ENCODE data around the gene CD302. TPM values are rescaled to one million over a fixed set of nuclear protein-coding genes. Genes with fewer than 3 reads are reported as not detected.

Gene CD302
- total and polyA plus RNA-seq, 2 experiments from 2014 or later: 10.5 to 13.9 TPM

DNA sequence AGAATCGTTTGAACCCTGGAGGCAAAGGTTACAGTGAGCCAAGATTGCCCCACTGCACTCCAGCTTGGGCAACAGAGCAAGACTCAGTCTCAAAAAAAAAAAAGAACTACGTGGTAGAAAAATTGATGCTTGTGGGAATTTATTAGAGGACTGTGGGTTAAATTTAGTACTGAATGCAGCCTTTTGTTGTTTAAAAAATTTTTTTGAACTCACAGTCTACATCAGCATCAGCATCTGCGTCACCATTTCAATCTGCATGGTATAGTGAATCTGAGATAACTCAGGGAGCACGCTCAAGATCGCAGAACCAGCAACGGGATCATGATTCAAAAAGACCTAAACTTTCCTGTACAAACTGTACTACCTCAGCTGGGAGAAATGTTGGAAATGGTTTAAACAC lies 55.2 kb downstream of the CD302 start:
- peaks cover 99% of the 10 kb centered on the region for H3K79me2 ChIP-seq (ENCODE audit: insufficient read depth)
- H3K9me3 ChIP-seq (ENCODE audit: low read depth): no peaks in the 10 kb centered on the region
- 97 to 99% methylated on average over 6 of the region's 6 CpGs for WGBS, 2 experiments (ENCODE audit: low coverage in 1 of 2, low lambda C conversion rate in 2 of 2, missing lambda C conversion rate in 2 of 2)
- no peak overlapping the region for H3K4me2 ChIP-seq (ENCODE audit: unreplicated experiment)
- no peak for DNase-seq
- in situ Hi-C loops (cut with MboI): no loop called here
- no peak overlapping the region for H3K27ac ChIP-seq
- TF ChIP-seq EZH2phosphoT487 (IDR thresholded peaks at IDR 0.05; ENCODE audit: insufficient read depth, low read depth): no peak
- no peak for TF ChIP-seq EZH2 (IDR thresholded peaks at IDR 0.05; ENCODE audit: insufficient read depth, poor library complexity, severe bottlenecking)
- no peak overlapping the region for H2AFZ ChIP-seq
- peaks cover 15% of the 10 kb centered on the region for H3F3A ChIP-seq (ENCODE audit: insufficient read depth)
- H3K9me2 ChIP-seq (ENCODE audit: insufficient read depth): no peaks in the 10 kb centered on the region
- H4K20me1 ChIP-seq (ENCODE audit: insufficient read depth): peaks cover 8% of the 10 kb centered on the region; the same call in 1 of the 2 replicates
- no peaks in the 10 kb centered on the region for H3K27me3 ChIP-seq (replicated peaks; ENCODE audit: insufficient read depth)
- H3K36me3 ChIP-seq (ENCODE audit: low read depth): peaks cover 75% of the 10 kb centered on the region
- no peaks in the 10 kb centered on the region for H3K4me1 ChIP-seq (ENCODE audit: insufficient read depth)
- H3K4me3 ChIP-seq: no peak overlapping the region
- H3K9ac ChIP-seq: no peak overlapping the region

DNA sequence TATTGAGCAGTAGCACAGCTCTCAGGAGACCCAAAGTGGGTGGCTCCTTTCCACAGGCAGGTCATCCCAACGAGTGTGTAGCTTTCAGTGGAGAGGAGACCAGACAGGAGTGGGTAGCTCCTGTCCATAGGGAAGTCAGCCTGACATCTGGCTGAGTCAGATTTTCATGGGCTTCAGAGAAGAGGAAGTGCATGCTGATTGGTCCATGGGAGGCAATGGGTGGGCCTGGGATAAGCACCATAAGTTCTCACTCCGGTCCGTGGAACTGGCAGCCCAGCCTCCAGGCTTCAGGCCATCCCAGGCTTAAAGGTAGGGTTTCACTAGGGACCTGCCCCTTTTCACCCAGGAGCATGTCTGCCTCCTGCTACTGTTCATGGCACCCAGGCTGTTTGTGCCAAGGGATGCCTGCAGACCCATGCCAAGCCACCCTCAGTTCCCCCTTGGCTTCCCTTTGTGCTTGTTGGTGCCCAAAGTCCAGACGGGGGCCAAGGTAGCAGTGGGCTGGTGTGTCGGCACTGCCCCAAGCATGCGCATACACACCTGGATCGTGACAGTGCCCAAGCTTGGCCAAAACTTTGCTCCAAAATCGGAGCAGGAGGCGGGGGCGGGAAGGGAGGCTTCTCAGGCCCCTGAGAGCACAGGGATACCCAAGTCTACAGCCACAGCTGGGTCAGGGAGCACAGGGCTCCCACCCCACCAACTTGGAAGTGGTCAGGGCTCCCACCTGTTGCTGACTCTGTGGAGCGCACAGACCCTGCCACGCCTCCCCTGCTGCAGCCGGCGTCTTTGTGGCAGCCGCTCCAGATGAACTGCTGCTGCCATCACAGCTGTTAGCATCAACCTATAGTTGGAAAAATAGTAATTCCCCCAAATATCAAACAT lies 59.3 kb downstream of the CD302 start:
- Histone ChIP-seq H3K4me1 (ENCODE audit: insufficient read depth) (peaks cover 28% of the 10 kb centered on the region), H3K9ac (no peak overlapping the region), H4K20me1 (ENCODE audit: insufficient read depth) (peaks cover 31% of the 10 kb centered on the region), H3K4me2 (ENCODE audit: unreplicated experiment) (no peak overlapping the region), H2AFZ (no peak overlapping the region), H3K27me3 (replicated peaks; ENCODE audit: insufficient read depth) (no peaks in the 10 kb centered on the region), H3F3A (ENCODE audit: insufficient read depth) (peaks cover 30% of the 10 kb centered on the region), H3K36me3 (ENCODE audit: low read depth) (peaks cover 68% of the 10 kb centered on the region), H3K4me3 (no peak overlapping the region), H3K27ac (no peak overlapping the region), H3K79me2 (ENCODE audit: insufficient read depth) (peaks cover 100% of the 10 kb centered on the region), H3K9me2 (ENCODE audit: insufficient read depth) (no peaks in the 10 kb centered on the region), H3K9me3 (ENCODE audit: low read depth) (no peaks in the 10 kb centered on the region)
- TF ChIP-seq EZH2 (IDR thresholded peaks at IDR 0.05; ENCODE audit: insufficient read depth, poor library complexity, severe bottlenecking) (no peak), EZH2phosphoT487 (IDR thresholded peaks at IDR 0.05; ENCODE audit: insufficient read depth, low read depth) (no peak)
- in situ Hi-C loops (cut with MboI): no loop called here
- 85 to 88% methylated on average over 13 to 15 of the region's 15 CpGs for WGBS, 2 experiments (ENCODE audit: low coverage in 1 of 2, low lambda C conversion rate in 2 of 2, missing lambda C conversion rate in 2 of 2)
- no peak for DNase-seq

DNA sequence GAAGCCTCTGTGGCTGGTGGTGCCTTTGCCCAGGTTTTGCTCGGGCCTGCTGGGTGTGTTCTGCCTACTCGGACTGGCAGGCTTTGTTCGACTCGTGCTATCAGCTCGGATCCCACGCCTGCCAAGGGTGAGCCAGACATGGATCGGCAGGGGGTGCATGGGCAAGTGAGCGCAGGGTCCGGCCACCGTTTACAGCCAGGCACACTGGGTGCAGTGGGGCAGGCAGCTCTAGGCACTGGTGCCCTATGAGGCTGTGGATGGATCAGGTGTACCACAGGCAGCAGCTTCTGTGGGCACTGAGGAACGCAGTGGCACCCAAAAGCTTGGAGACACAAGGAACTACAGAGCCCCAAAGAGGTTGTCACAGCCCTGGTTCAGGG lies 60.1 kb downstream of the CD302 start:
- TF ChIP-seq EZH2phosphoT487 (IDR thresholded peaks at IDR 0.05; ENCODE audit: insufficient read depth, low read depth) (no peak), EZH2 (IDR thresholded peaks at IDR 0.05; ENCODE audit: insufficient read depth, poor library complexity, severe bottlenecking) (no peak)
- Histone ChIP-seq H3K27ac (no peak overlapping the region), H3K4me1 (ENCODE audit: insufficient read depth) (peaks cover 28% of the 10 kb centered on the region), H3K9me3 (ENCODE audit: low read depth) (no peaks in the 10 kb centered on the region), H3K27me3 (replicated peaks; ENCODE audit: insufficient read depth) (no peaks in the 10 kb centered on the region), H3K36me3 (ENCODE audit: low read depth) (peaks cover 67% of the 10 kb centered on the region), H3K4me2 (ENCODE audit: unreplicated experiment) (no peak overlapping the region), H3K79me2 (ENCODE audit: insufficient read depth) (peaks cover 100% of the 10 kb centered on the region), H2AFZ (no peak overlapping the region), H3F3A (ENCODE audit: insufficient read depth) (peaks cover 27% of the 10 kb centered on the region), H3K9ac (no peak overlapping the region), H3K4me3 (no peak overlapping the region), H3K9me2 (ENCODE audit: insufficient read depth) (no peaks in the 10 kb centered on the region), H4K20me1 (ENCODE audit: insufficient read depth) (peaks cover 31% of the 10 kb centered on the region)
- DNase-seq: no peak
- in situ Hi-C loops (cut with MboI): no loop called here
- WGBS, 2 experiments (ENCODE audit: low coverage in 1 of 2, low lambda C conversion rate in 2 of 2, missing lambda C conversion rate in 2 of 2): 98% methylated on average over 11 of the region's 11 CpGs

DNA sequence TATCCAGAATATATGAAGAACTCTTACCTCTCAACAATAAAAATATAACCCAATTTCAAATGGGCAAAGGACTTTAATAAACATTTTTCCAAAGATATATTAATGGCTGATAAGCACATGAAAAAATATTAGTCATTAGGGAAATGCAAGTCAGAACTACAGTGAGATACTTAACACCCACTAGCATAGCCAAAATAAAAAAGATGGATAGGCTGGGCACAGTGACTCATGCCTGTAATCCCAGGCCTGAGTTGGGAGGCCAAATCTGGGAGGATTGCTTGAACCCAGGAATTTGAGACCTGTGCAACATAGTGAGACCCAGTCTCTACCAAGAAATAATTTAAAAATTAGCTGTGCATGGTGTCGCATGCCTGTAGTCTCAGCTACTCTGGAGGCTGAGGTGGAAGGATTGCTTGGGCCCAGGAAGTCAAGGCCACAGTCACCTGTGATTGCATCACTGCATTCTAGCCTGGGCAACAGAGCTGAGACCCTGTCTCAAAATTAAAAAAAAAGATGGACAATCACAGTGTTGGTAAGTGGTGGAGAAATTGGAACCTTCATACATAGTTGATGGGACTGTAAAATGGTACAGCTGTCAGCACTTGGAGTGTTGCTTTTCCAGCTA lies 60.6 kb downstream of the CD302 start:
- TF ChIP-seq EZH2phosphoT487 (IDR thresholded peaks at IDR 0.05; ENCODE audit: insufficient read depth, low read depth) (no peak), EZH2 (IDR thresholded peaks at IDR 0.05; ENCODE audit: insufficient read depth, poor library complexity, severe bottlenecking) (no peak)
- no peaks in the 10 kb centered on the region for H3K9me2 ChIP-seq (ENCODE audit: insufficient read depth)
- H3K27ac ChIP-seq: peak overlapping the region; percentile 48
- peak; percentile 51 for DNase-seq
- H3K4me1 ChIP-seq (ENCODE audit: insufficient read depth): peaks cover 28% of the 10 kb centered on the region
- peaks cover 100% of the 10 kb centered on the region for H3K79me2 ChIP-seq (ENCODE audit: insufficient read depth)
- no peak overlapping the region for H2AFZ ChIP-seq
- peaks cover 27% of the 10 kb centered on the region for H3F3A ChIP-seq (ENCODE audit: insufficient read depth)
- no peaks in the 10 kb centered on the region for H3K27me3 ChIP-seq (replicated peaks; ENCODE audit: insufficient read depth)
- H3K4me2 ChIP-seq (ENCODE audit: unreplicated experiment): peak overlapping the region; percentile 24
- peaks cover 68% of the 10 kb centered on the region for H3K36me3 ChIP-seq (ENCODE audit: low read depth)
- WGBS, 2 experiments (ENCODE audit: low coverage in 1 of 2, low lambda C conversion rate in 2 of 2, missing lambda C conversion rate in 2 of 2): 83 to 94% methylated on average over 1 of the region's 1 CpG
- H3K9ac ChIP-seq: no peak overlapping the region
- H3K4me3 ChIP-seq: no peak overlapping the region
- no peaks in the 10 kb centered on the region for H3K9me3 ChIP-seq (ENCODE audit: low read depth)
- peaks cover 31% of the 10 kb centered on the region for H4K20me1 ChIP-seq (ENCODE audit: insufficient read depth)
- in situ Hi-C loops (cut with MboI): no loop called here

All from GM23248 (cell line).